GF-D8 (cell line): ENCODE measurements around the gene DLG2.
"Not testable (repeated sequence)": the region's sequence is repeated elsewhere in the genome, so short reads cannot be mapped to it uniquely, and the experiment has no call there.

Source experiments
- DNase-seq: peaks from one replicate; lab custom pipeline; 2025; lab: John Stamatoyannopoulos, UW

The DLG2 gene

DNA sequence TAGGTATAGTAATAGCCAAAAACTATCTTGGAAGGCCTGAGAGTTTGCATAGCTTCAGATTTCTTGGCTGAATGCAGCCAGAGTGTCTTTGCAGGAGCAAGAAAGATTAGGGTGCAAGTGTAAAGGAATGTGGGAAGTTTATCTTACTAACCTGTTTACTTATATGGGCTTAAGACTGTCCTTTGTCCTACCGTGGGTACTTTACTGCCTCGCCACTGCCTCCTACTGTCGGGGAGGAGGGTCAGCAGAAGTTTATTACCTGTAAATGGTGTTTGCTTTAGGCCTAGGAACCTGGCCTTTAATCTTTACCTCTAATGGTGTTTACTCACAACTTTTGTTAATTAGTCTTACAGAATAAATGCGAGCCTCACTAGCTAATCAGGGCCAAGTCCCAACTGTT is 633.8 kb downstream of the DLG2 start:
- no peak for DNase-seq

DNA sequence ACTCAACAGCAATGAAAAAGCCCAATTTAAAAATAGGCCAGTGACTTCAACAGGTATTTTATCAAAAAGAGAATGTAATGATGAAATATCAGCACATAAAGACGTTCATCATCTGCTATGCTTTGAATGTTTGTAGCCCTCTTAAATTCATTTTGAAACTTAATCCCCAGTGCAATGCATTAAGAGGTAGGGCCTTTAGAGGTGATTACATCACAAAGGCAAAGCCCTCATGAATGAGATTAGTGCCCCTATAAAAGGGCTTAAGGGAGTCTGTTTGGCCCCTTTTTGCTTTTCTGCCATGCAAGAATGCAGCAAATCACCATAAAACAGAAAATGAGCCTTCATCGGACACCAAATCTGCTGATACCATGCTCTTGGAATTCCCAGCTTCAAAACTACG is 637.0 kb downstream of the DLG2 start:
- DNase-seq, result no peak

DNA sequence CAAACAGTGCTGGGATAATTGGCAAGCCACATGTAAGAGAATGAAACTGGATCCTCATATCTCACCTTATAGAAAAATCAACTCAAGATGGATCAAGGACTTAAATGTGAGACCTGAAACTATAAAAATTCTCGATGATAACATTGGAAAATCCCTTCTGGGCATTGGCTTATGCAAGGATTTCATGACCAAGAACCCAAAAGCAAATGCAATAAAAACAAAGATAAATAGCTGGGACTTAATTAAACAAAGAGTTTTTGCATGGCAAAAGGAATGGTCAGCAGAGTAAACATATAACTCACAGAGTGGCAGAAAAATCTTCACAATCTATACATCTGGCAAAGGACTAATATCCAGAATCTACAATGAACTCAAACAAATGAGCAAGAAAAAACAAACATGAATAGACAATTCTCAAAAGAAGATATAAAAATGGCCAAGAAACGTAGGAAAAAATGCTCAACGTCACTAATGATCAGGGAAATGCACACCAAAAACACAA is 639.4 kb downstream of the DLG2 start:
- DNase-seq, result not testable (repeated sequence)

DNA sequence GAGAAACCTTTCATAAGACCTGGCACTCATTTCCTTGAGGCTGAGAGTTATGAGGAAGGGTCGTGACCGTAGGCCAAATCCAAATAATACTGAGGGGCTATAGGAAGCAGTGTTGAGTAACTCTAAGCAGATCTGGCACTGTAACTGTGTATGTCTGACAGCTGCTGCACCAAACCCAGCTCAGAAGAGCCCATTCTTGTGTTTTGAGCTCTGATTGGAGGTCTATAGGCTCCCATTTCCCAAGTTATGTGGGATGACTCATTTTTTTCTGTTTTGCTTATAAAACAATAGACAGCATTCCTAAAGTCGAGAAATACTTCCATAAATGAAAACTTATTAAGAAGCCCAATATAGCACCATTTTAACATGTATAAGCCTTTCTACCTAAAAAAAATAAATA is 645.8 kb downstream of the DLG2 start:
- no peak for DNase-seq

DNA sequence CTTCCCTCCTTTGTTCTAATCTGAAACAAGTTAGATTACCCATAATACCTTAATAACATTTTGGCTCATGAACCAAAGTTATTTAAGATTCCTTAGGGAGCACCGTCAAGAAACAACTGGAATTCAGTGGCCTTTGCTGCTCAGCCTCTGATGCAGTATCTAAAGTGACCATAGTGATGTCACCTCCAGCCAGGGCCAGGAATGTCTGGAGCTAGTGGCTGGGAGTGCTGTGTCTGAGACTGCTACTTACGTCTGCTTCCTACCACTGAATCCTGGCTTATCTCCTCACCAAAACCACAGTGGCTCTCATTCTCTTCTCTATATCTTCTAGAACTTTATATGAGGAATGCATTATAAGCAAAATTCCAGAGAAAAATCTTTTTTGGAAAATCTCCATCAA is 658.0 kb downstream of the DLG2 start:
- no peak for DNase-seq

DNA sequence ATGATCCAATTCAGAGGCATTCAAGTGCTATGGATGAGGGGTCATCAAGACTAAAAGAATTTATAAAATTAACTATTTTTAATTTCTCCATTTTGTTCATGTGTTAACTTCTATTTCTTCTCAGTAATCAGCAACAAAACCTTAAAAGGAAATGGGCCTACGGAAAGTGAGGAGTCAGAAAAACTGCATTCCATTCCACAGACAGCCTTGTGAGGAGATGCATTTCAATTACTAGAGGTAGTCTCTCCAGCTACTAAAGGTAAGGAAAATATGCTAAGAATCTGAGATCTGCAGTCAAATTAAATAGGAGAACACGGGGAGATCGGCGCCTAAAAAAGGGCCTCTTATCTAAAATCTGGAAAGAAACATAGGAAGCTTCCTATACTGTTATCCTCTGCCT is 661.7 kb downstream of the DLG2 start:
- DNase-seq, result no peak

DNA sequence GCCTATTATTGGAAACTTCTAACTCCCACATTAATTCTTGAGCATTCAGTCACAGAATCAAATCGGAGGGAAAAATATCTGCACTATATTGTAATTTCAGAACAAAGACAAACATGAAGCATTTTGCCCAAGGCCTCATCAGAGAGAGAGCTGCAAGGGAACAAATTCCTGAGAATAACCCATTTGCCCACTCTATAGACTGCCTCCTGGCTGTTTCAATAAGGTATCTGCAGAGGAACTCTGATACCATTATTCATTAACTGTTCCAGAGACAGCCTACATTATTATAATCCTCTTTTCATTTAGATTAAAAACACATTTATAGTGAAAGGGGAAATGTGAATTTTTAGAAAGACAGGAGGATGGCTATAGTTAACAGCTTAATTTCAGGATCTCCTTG is 663.9 kb downstream of the DLG2 start:
- DNase-seq, result no peak

DNA sequence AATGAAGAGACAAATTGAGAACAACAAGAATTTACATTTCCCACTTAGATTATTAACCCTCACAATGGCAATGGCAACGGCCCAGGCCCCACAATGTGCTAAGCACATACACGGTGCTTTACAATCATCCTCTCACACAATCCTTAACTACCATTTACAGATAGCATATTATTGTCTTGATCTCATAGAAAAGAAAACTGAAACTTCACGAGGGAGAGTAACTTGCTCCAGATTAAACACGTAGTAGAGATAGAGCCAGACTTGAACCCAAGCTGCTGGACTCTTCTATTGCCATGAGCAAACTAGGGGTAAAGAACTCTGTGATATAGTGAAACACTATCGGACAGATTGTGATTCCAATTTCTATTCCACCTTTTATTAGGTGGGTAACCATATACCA is 665.1 kb downstream of the DLG2 start:
- DNase-seq, result no peak

DNA sequence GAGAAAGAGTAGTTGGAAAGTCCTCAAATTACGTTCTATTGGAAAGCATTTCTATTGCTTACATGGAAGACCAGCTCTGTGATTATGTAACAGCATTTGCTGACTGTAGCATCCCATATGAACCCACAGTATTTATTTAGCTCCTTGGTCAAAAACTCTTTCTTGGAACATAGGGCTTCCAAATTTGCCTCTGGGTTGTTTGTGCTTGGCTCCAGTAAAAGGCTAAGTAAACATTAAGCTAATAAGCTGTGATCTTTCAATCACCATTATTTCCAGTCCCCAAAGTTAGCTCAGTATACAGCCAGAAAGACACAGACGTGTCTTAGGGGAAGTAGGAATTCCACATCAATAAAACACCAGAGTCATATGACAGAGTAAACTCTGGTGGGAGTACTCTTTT is 668.8 kb downstream of the DLG2 start:
- DNase-seq, result no peak

DNA sequence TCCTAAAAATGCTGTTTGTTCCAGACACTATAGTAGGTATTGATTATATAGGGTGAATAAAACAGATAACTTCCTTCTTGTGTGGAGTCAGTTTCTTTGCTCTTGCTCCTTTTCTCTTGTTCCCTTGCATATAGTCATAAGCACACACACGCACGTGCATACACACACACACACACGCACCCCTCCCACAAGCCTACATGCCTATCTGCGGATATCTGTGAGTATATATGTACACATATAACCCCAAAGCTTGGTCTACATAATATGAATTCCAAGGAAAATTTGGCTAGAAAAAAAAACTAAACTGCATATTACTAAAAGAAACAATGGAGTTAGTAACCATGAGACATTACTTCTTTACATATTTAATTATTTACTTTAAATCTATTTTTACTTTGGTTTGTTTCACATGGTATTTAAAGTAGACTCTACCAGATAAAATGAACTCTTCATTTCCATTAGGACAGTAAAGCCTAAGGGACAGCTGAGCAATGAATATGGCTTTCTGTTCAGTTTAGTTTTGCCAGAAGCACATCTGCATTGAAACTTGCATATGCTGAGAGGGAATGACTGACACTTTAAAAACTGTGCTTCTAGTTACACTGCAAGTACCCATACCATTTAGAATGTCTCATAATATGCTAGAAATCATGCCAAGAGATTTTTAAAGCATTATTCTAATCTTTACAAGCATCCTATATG is 676.4 kb downstream of the DLG2 start:
- DNase-seq, result no peak

DNA sequence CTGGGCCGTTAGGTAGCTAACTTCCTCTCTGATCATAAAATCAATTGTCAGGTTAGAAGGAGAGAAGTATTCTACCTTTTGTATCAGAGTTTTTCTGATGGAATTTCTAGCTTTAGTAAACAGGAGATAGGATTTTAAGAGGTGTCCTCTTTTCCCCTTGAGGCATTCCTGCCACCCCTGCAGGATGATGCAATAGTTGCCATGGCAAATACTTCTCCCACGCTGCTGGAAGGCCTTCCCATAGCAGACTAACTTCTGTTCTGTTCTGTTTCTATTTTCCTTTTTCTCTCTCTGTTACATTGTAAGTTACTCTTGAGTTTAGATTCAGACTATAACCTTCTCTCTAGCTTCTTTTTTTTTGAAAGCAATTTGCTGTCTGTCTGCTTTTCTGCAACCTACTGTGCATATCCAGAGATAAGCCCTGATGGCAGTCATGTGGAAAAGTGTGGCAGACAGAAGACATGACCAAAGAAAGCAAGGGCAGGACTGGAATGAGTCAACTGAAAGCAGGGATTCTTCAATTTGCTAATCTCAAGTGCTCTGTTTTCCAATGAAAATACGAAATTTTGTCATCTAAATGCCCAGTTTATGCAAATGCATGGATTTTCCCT is 679.1 kb downstream of the DLG2 start:
- DNase-seq, result no peak

DNA sequence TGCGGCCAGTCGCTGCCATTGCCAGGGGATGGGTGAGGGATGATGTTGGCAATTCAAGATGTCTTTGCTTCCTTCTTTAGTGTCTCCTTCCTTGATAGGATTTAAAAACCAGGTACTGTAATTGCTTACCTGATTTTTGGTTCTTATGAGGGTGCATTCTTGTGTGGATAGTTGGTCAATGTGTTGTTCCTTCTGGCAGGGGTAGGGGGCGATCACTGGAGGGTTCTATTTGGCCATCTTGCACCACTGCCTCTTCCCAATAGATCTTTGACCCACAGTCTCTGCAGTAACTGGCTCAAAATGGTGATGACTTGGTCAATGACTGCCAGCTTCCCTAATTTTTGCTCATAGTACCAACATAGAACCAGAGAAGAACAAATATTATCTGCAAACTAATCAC is 680.1 kb downstream of the DLG2 start:
- DNase-seq, result no peak

DNA sequence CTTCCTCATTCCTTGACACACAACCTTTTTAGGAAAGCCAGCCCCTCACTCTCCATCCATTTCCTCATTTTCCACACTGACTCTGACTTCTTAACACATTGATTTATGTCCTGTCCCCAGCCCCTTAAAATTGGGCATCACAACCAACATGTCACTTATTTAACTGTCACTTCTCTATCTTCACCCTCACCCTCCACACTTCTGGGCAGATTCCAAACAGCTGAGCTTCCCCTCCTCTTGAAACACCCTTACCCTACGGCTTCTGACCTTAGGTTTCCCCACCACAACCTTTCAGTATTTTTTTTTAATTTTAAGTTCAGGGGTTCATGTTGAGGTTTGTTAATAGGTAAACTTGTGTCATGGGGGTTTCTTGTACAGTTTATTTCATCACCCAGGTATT is 696.3 kb downstream of the DLG2 start:
- no peak for DNase-seq

DNA sequence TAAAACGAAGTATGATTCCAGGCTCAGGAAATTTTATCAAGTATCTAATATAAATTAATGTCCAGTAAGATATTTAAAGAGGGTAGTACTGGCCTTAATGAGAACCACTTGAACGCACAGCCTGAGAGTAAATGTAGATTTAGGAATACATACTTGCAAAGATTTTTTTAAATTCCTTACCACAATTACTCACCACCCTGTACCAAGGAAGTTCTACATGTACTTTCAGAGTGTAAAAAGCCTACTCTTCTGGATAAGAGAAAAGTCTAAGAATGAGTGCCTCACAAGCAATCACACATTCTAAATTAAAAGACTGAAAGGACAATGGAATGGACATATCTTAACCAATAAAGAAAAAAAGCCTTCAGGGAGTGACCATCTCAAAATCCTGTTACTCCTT is 697.4 kb downstream of the DLG2 start:
- DNase-seq, result no peak

DNA sequence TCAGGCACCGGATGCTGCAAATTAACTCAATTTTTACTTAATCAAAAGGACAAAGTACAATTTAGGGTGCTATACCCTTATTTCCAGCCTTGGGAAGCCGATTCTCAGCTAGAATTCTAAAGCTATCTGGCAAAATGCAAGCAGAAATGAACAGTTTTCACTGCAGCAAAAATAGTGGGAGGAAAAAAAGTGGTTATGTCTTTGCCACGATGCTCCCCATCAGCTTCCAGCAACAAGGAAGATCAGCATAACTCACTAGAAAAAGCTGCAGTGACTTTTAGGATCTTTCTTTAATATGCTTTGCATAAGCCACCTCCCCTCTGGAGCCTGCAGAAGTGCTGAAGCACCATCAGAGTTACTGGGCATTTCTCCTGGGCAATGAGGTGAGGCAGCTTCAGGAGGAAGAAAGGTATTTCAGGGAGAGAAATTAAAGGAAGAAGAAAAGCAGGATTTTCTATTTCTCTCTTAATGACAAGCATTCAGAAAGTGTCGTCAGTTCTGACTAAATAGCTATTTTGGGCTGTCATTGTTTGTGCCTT is 702.9 kb downstream of the DLG2 start:
- DNase-seq, result no peak

DNA sequence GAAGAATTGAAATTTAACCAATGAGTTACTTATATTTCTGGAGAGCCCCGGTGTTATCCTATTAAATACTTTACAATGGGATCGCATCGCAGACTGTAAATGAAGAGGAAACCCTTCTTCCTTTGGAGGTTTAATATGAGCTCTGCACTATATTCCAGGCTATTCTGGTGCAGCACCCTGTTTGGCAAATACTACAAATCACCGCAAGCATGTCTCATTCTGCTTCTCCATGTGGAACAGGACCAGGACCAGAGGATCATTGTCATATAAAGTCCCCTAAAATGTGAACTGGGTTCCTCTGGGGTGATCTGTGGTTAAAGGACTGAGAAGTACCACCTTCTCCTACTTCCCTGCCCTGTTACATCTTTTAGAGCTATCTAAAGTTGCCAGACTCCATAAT is 703.7 kb downstream of the DLG2 start:
- no peak for DNase-seq

DNA sequence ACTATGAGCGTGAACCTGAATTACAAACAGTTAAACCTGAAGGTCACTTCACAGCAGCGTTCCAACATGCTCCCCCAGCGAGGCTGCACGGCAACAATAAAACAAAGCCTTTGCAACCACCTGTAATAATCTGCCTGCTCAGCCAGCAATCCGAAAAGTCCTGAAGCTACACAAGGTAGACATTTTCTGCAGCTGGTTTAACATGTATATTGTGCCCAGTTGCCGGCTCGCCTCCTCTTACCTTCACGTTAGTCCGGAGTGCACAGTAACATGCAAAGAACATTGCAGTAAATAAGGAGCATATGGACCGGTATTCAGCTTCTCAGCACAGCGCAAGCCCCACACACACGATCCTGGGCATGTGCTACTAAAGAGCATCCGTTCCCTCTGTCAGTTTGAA is 704.3 kb downstream of the DLG2 start:
- no peak for DNase-seq

DNA sequence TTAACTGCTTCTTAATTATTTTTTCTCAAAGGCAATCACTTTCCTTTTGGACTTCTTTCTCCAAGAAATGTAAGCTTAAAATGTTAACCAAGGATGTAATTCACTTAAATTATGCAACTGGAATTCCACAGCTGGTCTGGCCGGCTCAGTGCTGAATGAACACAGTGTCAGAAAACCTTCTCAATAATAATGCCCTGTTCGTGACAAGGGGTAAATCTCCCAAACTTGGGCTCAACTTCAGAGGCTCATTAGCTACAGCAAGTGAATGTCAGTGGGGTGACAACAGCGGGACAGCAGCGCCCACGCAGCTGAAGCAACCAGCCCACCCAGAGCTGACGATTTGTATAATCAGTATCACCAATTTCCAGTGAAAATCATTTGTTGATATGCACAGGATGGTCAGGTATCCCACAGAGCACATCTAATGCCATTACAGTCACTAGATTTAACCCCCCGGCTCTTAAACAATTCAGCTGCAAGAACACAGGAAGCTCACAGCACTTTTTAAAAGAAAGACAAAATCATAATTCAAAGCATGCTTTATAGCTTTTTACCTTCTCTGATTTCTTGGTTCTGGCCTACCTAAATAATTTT is 704.8 kb downstream of the DLG2 start:
- DNase-seq, result no peak

DNA sequence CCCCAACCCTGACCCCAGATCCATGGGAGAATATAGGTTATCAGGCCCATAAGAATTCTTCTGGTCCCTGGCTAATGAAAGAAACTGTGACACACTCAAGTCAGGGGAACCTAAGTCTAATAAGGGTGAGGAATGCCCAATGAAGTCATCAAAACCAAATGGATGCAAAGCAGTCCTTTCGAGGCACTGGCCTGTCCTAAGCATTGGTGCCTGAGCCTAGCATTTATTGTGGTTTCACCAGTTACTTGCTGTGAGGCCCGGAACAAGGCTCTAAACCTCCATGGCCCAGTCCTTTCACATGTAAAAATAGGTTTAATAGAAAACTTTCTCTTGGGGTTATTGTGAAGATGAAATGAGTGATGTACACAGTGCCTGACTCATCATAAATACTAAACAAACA is 712.6 kb downstream of the DLG2 start:
- no peak for DNase-seq

DNA sequence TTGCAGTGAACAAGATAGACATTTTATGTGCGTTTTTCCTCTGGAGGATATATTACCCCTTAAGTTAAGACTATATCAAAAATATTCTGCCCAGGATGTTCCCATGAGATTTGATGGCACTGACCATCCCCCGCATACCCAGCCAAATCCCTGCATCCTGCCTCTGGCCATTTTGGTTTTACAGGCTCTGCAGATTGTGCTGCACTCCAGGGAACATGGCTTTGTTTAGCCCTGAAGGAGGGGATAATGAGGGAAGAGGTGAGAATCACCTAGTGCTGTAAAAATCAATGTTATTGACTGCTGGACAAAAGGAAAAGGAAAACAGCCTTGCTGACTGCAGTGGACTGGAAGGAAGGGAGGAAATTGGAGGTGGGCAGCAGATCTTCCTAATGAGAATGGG is 717.4 kb downstream of the DLG2 start:
- DNase-seq, result no peak

DNA sequence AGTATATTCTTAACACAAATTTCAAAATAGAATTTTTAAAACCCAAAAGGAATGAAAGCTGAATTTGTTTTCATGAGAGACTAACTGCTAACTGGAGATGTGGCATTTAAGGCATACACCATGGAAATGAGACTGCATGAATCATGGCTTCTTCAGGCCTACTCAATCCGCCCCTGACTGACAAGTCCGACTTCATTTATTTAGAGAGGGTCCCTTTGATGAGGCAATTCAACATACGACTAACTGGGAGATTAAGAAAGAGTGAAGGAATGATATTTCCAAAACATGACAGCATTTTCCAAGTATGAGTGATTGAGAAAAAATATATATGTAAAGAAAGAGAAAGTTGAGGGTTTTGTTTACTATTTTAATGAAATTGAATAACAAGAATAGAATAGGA is 720.1 kb downstream of the DLG2 start:
- no peak for DNase-seq

DNA sequence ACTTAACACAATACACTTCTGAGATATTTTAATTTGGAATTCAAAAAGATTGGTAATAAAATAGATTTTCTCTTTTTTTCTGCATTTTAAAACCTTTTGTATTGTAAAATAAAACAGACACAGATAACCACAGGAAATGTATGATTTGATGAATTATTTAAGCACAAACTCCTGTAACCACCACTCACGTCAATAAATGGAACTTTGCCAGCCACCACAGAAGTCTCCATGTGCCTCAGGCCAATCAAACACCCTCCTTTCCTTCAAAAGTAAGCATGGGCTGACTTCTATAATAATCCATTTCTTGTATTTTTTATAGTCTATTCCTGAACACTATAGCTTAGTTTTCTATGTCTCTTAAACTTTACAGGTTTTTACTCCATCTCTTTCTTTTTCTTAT is 721.7 kb downstream of the DLG2 start:
- no peak for DNase-seq

DNA sequence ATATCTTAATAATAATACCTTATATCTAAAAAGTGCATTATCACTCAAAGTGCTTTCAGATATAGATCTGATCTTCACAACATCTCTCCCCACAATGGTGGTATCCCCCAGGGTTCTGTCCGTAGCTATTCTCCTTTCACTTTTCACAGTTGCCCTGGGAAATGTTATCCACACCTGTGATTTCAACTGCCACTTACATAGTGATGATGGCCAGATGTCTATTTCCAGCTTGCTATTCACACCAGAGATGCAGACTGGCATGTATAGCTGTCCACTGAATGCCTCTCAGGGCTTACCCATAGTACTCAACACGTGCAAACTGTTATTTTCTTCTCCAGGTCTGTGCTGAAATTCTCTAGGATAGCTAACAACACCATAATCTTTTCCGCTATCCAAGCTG is 724.7 kb downstream of the DLG2 start:
- DNase-seq, result no peak
